Vagina (tissue), 2 donors: Measurements from ENCODE around the gene NPBWR2.

Experiments
- POLR2A ChIP-seq, 2 donors: fragments of 450-650 bp; IDR thresholded peaks; one replicate each; pipeline ENCODE4 v1.6.1; 2017; ENCODE audit warnings: antibody characterized with exemption in 2 of 2, mild to moderate bottlenecking in 2 of 2, moderate library complexity in 2 of 2
- TF ChIP-seq, protein P1 (sequence below), 3 experiments: fragments of 450-650 bp in 2 of 3; fragments of 200-600 bp in 1 of 3; sonication (generic) in 1 of 3; IDR thresholded peaks; one replicate each; pipeline ENCODE4 v1.5.1; 2017 to 2019; ENCODE audit warnings: antibody characterized with exemption in 3 of 3, mild to moderate bottlenecking in 2 of 3, moderate library complexity in 2 of 3

DNA sequence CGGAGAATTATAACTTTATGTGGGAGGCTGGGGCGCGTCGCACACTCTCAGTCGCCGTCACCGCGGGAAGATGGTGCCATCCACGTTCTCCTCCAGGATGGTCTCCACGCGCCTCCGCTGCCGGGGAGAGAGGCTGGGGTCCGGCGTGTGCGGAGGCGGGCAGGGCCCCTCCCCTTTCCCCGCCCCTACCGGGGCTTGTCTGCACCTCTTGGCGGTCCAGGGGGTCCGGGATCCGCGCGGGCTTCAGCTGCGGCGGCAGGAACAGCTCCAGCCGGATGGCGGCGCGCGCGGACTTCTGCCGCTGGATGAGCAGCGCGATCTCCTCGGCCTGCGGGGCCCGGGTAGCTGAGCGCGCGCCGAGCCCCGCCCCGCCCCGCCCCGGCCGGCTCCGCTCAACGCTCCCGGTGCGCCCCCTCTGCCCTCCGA, 24.0 kb downstream of the NPBWR2 start:
- TF ChIP-seq, protein P1, sequence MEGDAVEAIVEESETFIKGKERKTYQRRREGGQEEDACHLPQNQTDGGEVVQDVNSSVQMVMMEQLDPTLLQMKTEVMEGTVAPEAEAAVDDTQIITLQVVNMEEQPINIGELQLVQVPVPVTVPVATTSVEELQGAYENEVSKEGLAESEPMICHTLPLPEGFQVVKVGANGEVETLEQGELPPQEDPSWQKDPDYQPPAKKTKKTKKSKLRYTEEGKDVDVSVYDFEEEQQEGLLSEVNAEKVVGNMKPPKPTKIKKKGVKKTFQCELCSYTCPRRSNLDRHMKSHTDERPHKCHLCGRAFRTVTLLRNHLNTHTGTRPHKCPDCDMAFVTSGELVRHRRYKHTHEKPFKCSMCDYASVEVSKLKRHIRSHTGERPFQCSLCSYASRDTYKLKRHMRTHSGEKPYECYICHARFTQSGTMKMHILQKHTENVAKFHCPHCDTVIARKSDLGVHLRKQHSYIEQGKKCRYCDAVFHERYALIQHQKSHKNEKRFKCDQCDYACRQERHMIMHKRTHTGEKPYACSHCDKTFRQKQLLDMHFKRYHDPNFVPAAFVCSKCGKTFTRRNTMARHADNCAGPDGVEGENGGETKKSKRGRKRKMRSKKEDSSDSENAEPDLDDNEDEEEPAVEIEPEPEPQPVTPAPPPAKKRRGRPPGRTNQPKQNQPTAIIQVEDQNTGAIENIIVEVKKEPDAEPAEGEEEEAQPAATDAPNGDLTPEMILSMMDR (IDR thresholded peaks at IDR 0.05): peak; percentile 12 to 61 (median 51)
- TF ChIP-seq POLR2A (IDR thresholded peaks at IDR 0.05): no peak
